Subcutaneous adipose tissue (tissue), 4 donors: ENCODE data around the gene EIF3L. TPM values are rescaled to one million over a fixed set of nuclear protein-coding genes. Genes with fewer than 3 reads are reported as not detected.

Source experiments
- CTCF ChIP-seq: fragments of 450-650 bp; IDR thresholded peaks from one replicate; pipeline ENCODE4 v1.5.1; 2016; ENCODE audit warnings: low read depth, mild to moderate bottlenecking, control low read depth, antibody characterized with exemption, moderate library complexity
- total RNA-seq, 4 donors: library from RNA; depleted of rRNA; stranded (reverse); fragments of >200 nt; gene quantifications; one replicate each; pipeline ENCODE4 v1.1.0, GENCODE V29; 2016

The EIF3L gene
- total RNA-seq, 4 donors from 2014 or later, result 271 to 369 (median 304) TPM

GRCh38 chr22:37912171-37912570 is 63.0 kb downstream of the EIF3L start:
- TF ChIP-seq CTCF, result no peak

- TF ChIP-seq CTCF, result no peak
Observed at GRCh38 chr22:37913233-37913721, 64.1 kb downstream of the EIF3L start.

- no peak for TF ChIP-seq CTCF
Observed at GRCh38 chr22:37916311-37916710, 67.1 kb downstream of the EIF3L start.

- TF ChIP-seq CTCF, result no peak
Observed at GRCh38 chr22:37917874-37918548, 68.8 kb downstream of the EIF3L start.

GRCh38 chr22:37918580-37919270 is 69.5 kb downstream of the EIF3L start:
- no peak for TF ChIP-seq CTCF

GRCh38 chr22:37920126-37920525 is 70.9 kb downstream of the EIF3L start:
- no peak for TF ChIP-seq CTCF

- TF ChIP-seq CTCF, result no peak
Observed at GRCh38 chr22:37922191-37922590, 73.0 kb downstream of the EIF3L start.
